HCT116 (cell line): Measurements from ENCODE around the gene OTUB2. TPM values are rescaled to one million over a fixed set of nuclear protein-coding genes. Genes with fewer than 3 reads are reported as not detected.

Source experiments
- ATAC-seq: fragments of 200-7000 bp; cut with Tn5 transposase; 2 replicates; pipeline ENCODE4 v1.9.1; 2020; ENCODE audit warnings: mild to moderate bottlenecking, moderate library complexity
- BruUV-seq: library from RNA; stranded (reverse); fragments of 400-500 nt; replicated peaks from 2 replicates; lab custom pipeline; 2021; lab: Mats Ljungman, UMichigan
- CTCF ChIA-PET: fragments of 300-600 bp; sonication (Branson Sonifier 250); formaldehyde crosslinking; loops from one replicate; lab custom pipeline; 2021; ENCODE audit warnings: antibody characterized with exemption; lab: Charles Lee
- POLR2A ChIA-PET: fragments of 300-600, 350-600 bp; sonication (Branson Sonifier 250); formaldehyde crosslinking; loops from one replicate; lab custom pipeline; 2021; ENCODE audit warnings: antibody characterized with exemption; lab: Charles Lee
- RAD21 ChIA-PET, 2 experiments: fragments of 300-600 bp; sonication (Branson Sonifier 250); formaldehyde crosslinking; loops; one replicate each; lab custom pipeline; 2023; ENCODE audit warnings: low total read pairs in 2 of 2; ENCODE audit not compliant: uncharacterized antibody in 2 of 2, unreplicated experiment in 2 of 2, low non-redundant PET in 1 of 2; lab: Charles Lee
- DNase-seq: peaks from one replicate; pipeline ENCODE4 v3.0.0-alpha.2; 2010; ENCODE audit warnings: low read depth, low spot score
- H2AFZ ChIP-seq: fragments of 200-600 bp; shearing (Covaris generic), sonication (generic); 2 replicates; pipeline ENCODE4 v1.6.1; 2017; ENCODE audit warnings: low read depth, mixed run types, mixed read lengths, antibody characterized with exemption, low read length; ENCODE audit not compliant: poor library complexity, severe bottlenecking
- H3K27ac ChIP-seq: 2 replicates; pipeline ENCODE4 v1.5.1; 2012; ENCODE audit warnings: low read depth, low read length
- H3K27me3 ChIP-seq: fragments of 200-600 bp; sonication (generic); 2 replicates; pipeline ENCODE4 v1.6.1; 2016; ENCODE audit warnings: mixed run types, low read length, mixed read lengths; ENCODE audit not compliant: insufficient read depth
- H3K36me3 ChIP-seq, 2 experiments: fragments of 200-500 bp in 1 of 2; fragments of 200-600 bp in 1 of 2; sonication (Bioruptor generic) in 1 of 2; sonication (generic) in 1 of 2; 2 replicates each; pipeline versions ENCODE4 v1.5.1 to v1.6.1; 2014 to 2016; ENCODE audit warnings: low read length in 2 of 2, inconsistent platforms in 1 of 2, mixed read lengths in 1 of 2, mixed run types in 1 of 2; ENCODE audit not compliant: insufficient read depth in 2 of 2, control insufficient read depth in 1 of 2
- H3K4me1 ChIP-seq, 2 experiments: fragments of 200-600 bp in 1 of 2; sonication (generic) in 1 of 2; 2 replicates each; pipeline versions ENCODE4 v1.5.1 to v1.6.1; 2012 to 2017; ENCODE audit warnings: low read length in 2 of 2, inconsistent platforms in 1 of 2, mild to moderate bottlenecking in 1 of 2, mixed read lengths in 1 of 2, mixed run types in 1 of 2, moderate library complexity in 1 of 2; ENCODE audit not compliant: insufficient read depth in 2 of 2, control insufficient read depth in 1 of 2
- H3K4me2 ChIP-seq: fragments of 200-600 bp; sonication (generic); 2 replicates; pipeline ENCODE4 v1.6.1; 2017; ENCODE audit warnings: mixed run types, low read length, mixed read lengths
- H3K4me3 ChIP-seq, 2 experiments: fragments of 200-600 bp in 1 of 2; sonication (generic) in 1 of 2; replicated peaks in 1 of 2; 2 replicates each; pipeline ENCODE4 v1.5.1; 2011 to 2016; ENCODE audit warnings: low read length in 2 of 2, control low read depth in 1 of 2, low read depth in 1 of 2, mild to moderate bottlenecking in 1 of 2, mixed read lengths in 1 of 2, mixed run types in 1 of 2
- H3K79me2 ChIP-seq: fragments of 200-600 bp; sonication (generic); 2 replicates; pipeline ENCODE4 v1.6.1; 2017; ENCODE audit warnings: mild to moderate bottlenecking, mixed run types, low read length, moderate library complexity, mixed read lengths; ENCODE audit not compliant: insufficient read depth
- H3K9ac ChIP-seq: fragments of 200-600 bp; sonication (generic); 2 replicates; pipeline ENCODE4 v1.6.1; 2016; ENCODE audit warnings: low read length, mixed read lengths
- H3K9me2 ChIP-seq: fragments of 200-600 bp; sonication (generic), shearing (Covaris generic); 2 replicates; pipeline ENCODE4 v1.6.1; 2017; ENCODE audit warnings: mixed run types, mild to moderate bottlenecking, moderate library complexity; ENCODE audit not compliant: insufficient read depth
- H3K9me3 ChIP-seq, 2 experiments: fragments of 200-500 bp in 1 of 2; fragments of 200-600 bp in 1 of 2; sonication (Bioruptor generic) in 1 of 2; sonication (generic) in 1 of 2; 2 replicates each; pipeline ENCODE4 v1.6.1; 2014 to 2017; ENCODE audit warnings: low read length in 2 of 2, mixed read lengths in 2 of 2, inconsistent platforms in 1 of 2, low read depth in 1 of 2, mild to moderate bottlenecking in 1 of 2, mixed run types in 1 of 2, moderate library complexity in 1 of 2; ENCODE audit not compliant: control insufficient read depth in 1 of 2, insufficient read depth in 1 of 2
- H4K20me1 ChIP-seq: fragments of 200-600 bp; sonication (generic), shearing (Covaris generic); 2 replicates; pipeline ENCODE4 v1.6.1; 2017; ENCODE audit warnings: mixed run types, mild to moderate bottlenecking, moderate library complexity; ENCODE audit not compliant: insufficient read depth
- CEBPB ChIP-seq: IDR thresholded peaks from 2 replicates; pipeline ENCODE4 v1.6.1; 2012; ENCODE audit warnings: low read depth
- EGR1 ChIP-seq: IDR thresholded peaks from 2 replicates; pipeline ENCODE4 v1.6.1; 2012; ENCODE audit warnings: low read depth
- FOSL1 ChIP-seq: IDR thresholded peaks from 2 replicates; pipeline ENCODE4 v1.6.1; 2012; ENCODE audit warnings: low read depth
- MAX ChIP-seq: IDR thresholded peaks from 2 replicates; pipeline ENCODE4 v1.6.1; 2012
- RAD21 ChIP-seq: IDR thresholded peaks from 2 replicates; pipeline ENCODE4 v1.6.1; 2012; ENCODE audit warnings: low read depth, mild to moderate bottlenecking
- SIN3A ChIP-seq: IDR thresholded peaks from 2 replicates; pipeline ENCODE4 v1.6.1; 2012; ENCODE audit warnings: low read depth
- SP1 ChIP-seq: IDR thresholded peaks from 2 replicates; pipeline ENCODE4 v1.6.1; 2012; ENCODE audit warnings: low read depth
- YY1 ChIP-seq: IDR thresholded peaks from 2 replicates; pipeline ENCODE4 v1.6.1; 2011; ENCODE audit warnings: low read length, low read depth, moderate library complexity, mild to moderate bottlenecking; ENCODE audit not compliant: insufficient replicate concordance; ENCODE audit errors: extremely low read depth
- ZFX ChIP-seq: fragments of 450-650 bp; IDR thresholded peaks from 2 replicates; pipeline ENCODE4 v1.6.1; 2017
- ZNF274 ChIP-seq: fragments of 200-500 bp; sonication (Bioruptor generic); IDR thresholded peaks from 2 replicates; pipeline ENCODE4 v1.6.1; 2014; ENCODE audit warnings: mild to moderate bottlenecking, low read depth, low read length, inconsistent platforms
- intact Hi-C: fragments of 100-400 bp; cut with micrococcal nuclease; formaldehyde crosslinking; loops from 2 replicates; pipeline ENCODE4 v1.10.0; 2022
- total RNA-seq: library from RNA; stranded (reverse); gene quantifications from one replicate; pipeline ENCODE4 v1.2.1, GENCODE V29; 2021; ENCODE audit not compliant: unreplicated experiment
- TF ChIP-seq, protein P1 (sequence below): IDR thresholded peaks from 2 replicates; pipeline ENCODE4 v1.6.1; 2012

Gene OTUB2
- total RNA-seq, 1 experiment from 2014 or later: 6.6 TPM

- H3K27me3 ChIP-seq: no peaks in the 10 kb centered on the region
- intact Hi-C loops: loop anchor here (10.0 kb wide), 1 partner anchor 355 kb away; no protein-coding TSS in a partner anchor
- RAD21 ChIA-PET: no interaction called here
- ATAC-seq: no peak
- no TSS peak for BruUV-seq
- H3K9me3 ChIP-seq: no peaks in the 10 kb centered on the region
- no peak overlapping the region for H3K4me3 ChIP-seq
- no peaks in the 10 kb centered on the region for H3K36me3 ChIP-seq
- POLR2A ChIA-PET: no interaction called here
- H2AFZ ChIP-seq: no peak overlapping the region
- H3K4me2 ChIP-seq: no peak overlapping the region
- H3K4me1 ChIP-seq: peaks cover 2 to 11% of the 10 kb centered on the region in 2 experiments; a peak in 1 of 4 replicates
- TF ChIP-seq FOSL1: no peak
- TF ChIP-seq, protein P1, sequence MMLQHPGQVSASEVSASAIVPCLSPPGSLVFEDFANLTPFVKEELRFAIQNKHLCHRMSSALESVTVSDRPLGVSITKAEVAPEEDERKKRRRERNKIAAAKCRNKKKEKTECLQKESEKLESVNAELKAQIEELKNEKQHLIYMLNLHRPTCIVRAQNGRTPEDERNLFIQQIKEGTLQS: no peak
- no peak for TF ChIP-seq YY1
- TF ChIP-seq SP1: no peak
- no peak for TF ChIP-seq ZNF274
- TF ChIP-seq ZFX: no peak
- no peak for TF ChIP-seq RAD21
- TF ChIP-seq EGR1: no peak
- TF ChIP-seq MAX: no peak
- no peak for TF ChIP-seq SIN3A
- no peak for TF ChIP-seq CEBPB
- TF ChIP-seq, all 23 proteins: peak for 0
- H3K27ac ChIP-seq: no peak overlapping the region
- no peaks in the 10 kb centered on the region for H3K9me2 ChIP-seq
- CTCF ChIA-PET: interaction anchor here (1.1 kb wide), 1 partner anchor 70 kb away, joined by 3 read pairs; no protein-coding TSS in a partner anchor
- H3K9ac ChIP-seq: no peak overlapping the region
- no peak for DNase-seq
- H3K79me2 ChIP-seq: no peaks in the 10 kb centered on the region
- H4K20me1 ChIP-seq: no peaks in the 10 kb centered on the region
These were observed 16.4 kb upstream of the OTUB2 start for GRCh38 chr14:94009767-94010166.

DNA sequence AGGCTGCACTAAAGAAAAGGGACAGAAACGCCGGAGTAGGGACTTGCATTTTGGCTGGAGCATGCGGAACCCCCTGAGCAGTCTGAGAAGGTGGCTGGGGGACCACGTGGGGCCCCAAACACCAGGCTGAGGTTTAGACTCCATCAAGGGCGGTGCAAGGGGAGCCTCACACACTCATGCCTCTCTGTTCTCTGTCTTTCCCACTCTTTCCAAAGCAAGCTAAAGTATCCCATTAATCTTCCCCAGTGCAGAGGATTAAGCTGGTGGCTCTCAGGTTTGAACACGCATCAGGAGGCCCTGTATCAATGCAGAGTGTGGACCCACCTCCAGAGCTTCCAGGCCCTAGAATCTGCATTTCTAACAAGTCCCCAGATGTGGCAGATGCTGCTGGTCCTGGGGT lies 15.5 kb upstream of the OTUB2 start:
- BruUV-seq: no TSS peak

More for the DNA sequence above, 15.5 kb upstream of the OTUB2 start:
- Histone ChIP-seq H3K4me3 (no peak overlapping the region), H3K4me2 (no peak overlapping the region), H3K9me3 (no peaks in the 10 kb centered on the region), H3K36me3 (no peaks in the 10 kb centered on the region), H3K79me2 (no peaks in the 10 kb centered on the region), H3K27ac (no peak overlapping the region), H2AFZ (no peak overlapping the region), H3K9ac (no peak overlapping the region), H3K27me3 (no peaks in the 10 kb centered on the region), H3K9me2 (no peaks in the 10 kb centered on the region), H3K4me1 (peaks cover 2 to 11% of the 10 kb centered on the region in 2 experiments; a peak in 1 of 4 replicates), H4K20me1 (no peaks in the 10 kb centered on the region)
- ChIA-PET POLR2A (no interaction called here), RAD21 (no interaction called here), CTCF (interaction anchor here (1.5 kb wide), 1 partner anchor 15 kb away, joined by 4 read pairs; the partner anchor contains the start of gene OTUB2)
- no peak for TF ChIP-seq CEBPB
- intact Hi-C loops: no loop called here
- DNase-seq (no peak), ATAC-seq (no peak)
